IPS DF 4.7 (cell line): ENCODE data around the gene SLC9C1.

Experiments
- DNase-seq: peaks from one replicate; pipeline ENCODE4 v3.0.0-alpha.2; 2013; ENCODE audit warnings: low spot score; ENCODE audit errors: extremely low read depth

The SLC9C1 gene

GRCh38 chr3:112132554-112132953, 161.5 kb downstream of the SLC9C1 start:
- DNase-seq: no peak

DNA sequence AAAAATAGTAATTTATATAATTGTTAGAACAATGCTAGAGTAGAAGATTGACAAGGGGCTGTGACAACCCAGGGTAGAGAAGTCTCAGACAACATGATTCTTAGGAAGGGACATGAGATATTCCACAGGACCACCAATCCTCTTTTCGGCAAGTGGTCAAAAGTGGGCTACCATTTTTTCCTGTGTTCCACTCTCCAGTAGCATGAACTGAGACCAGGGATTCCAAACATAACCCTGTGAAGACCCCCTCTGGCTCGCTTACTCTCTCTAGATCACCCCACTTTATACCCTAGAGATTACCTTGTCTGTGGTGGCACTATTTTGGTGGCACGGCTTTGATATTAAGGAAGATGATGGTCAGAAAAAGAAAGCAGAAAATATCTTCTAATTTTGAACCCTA, 161.9 kb downstream of the SLC9C1 start:
- no peak for DNase-seq

DNA sequence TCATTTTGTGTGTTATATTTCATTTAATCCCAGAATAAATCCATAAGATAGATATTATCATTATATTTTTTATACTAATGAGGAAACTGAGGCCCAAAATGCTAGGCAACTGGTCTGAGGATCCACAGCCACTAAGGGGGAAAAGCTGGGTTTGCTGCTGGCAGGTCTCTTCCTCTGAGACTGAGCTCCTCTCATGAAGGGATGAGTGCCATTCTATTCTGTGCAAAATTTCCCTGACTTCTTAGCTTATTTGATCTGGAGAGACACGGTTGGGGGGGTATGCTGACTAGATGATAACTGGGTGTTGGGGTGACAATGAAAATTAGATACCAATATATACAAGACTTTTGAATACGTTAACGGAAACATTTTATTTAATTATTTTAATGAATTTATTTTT, 162.9 kb downstream of the SLC9C1 start:
- no peak for DNase-seq

GRCh38 chr3:112130638-112130993, 163.4 kb downstream of the SLC9C1 start:
- DNase-seq: no peak

DNA sequence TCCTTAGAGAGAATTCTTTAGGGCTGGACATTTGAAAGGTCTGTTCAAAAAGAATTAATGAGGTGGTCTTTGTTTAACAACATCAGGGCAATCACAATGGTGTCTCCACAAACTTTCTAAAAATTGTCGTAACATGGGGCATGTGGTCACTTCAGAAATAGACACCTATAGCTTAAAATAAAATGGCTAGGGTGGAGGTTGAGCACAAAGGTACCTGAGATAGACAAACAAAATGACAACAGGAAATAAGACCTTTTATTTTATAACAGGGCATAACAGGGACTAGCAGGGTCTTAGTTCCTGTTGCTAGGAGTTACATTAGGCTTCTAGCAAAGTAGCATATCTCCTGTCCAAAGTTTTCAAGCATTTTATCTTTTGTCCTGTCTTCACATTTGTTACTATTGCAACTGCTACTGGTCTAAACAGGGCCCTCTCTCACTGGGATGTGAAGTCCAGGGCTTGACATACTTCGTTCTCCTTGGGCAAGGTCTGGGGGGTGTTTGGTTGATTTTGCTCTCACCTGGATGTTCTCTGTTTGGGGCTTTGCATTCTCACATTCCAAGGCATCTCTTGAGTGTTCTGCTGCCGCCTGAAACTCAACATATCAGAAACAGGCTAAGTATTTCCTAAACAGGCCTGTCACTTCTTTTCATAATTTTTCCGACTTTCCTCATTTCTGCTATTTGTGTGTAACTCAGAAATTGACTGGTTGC, 163.9 kb downstream of the SLC9C1 start:
- no peak for DNase-seq

DNA sequence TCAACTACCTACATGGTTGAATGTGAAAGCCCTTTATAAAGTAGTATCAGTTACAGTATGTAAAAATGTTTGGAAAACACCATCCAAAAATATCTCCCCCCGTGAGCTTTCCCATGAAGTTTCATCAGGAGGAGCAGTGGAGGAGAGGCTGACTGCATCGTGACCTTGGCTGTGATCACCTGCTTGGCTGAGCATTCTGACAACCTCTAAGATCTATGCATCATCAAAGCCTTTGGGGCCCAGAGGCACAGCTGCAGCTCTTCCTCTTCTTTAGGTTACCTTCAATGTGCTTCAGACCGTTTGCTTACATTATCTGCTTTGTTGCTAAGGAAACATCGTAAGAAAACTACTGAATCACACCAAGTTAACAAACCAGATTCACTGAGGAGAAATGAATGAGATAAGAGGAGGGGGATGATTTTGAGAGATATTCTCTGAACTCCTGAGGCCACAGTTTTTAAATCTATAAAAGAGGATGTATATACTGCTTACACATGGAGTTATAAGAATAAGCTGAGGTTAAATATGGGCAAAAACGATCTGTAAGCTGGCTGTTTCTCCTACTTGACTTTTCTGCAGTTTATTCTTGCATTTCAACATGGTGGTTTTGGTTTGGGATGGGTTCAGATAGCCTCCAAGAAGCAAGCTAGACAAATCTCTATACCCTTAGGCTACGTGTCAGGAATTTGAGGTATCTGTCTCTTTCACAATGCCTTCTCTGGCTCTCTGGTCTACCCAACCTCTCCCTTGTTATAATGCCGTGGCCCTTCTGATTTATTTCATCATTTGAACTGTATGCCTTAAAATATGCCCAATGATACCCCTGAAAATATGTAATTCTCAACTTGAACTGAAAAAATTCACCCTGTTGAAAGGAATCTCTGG, 164.9 kb downstream of the SLC9C1 start:
- DNase-seq: no peak

DNA sequence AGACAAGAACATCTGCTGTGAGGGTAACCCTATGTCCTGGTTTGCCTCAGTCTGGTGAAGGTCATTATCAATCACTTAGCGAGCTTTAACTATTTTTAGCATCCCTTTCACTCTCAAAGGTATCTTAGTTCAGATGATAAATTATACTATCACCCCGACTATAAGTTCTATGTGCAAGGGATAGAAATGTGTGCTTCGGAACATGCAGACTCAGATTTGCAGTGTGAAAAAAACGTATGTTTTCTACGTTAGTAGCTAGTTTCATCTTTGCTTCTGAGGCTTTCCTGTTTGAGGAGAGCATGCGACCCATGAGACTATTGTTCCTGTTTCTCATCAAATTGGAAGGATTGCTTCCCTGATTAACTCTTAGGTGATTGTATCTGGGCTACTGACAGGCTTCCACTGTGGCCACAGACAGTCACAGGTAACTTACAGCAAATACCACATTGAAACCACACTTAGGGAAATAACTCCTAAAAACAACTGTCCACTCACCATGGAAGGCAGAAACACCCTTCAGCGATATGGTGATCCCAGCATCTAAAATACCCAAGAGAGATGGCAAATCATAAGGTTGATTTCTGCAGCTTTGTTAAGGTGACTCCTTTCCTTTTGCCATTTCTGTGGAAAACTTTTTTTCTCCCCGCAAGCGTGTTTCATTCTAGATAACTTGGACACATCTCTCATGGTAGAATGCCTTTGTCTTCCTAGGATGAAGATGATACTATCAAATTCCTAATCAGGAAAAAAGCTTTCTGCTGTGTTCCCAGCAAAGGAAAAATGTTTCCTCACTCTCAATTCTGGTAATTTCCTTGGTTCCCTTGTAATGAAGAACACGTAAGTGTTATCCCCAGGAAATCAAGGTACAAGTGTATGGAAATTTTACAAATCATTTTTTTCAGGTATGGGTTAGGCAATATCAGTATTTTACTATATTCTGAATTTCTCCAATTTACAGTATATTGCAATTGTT, 166.2 kb downstream of the SLC9C1 start:
- no peak for DNase-seq

GRCh38 chr3:112126511-112126911, 167.5 kb downstream of the SLC9C1 start:
- no peak for DNase-seq

GRCh38 chr3:112124907-112125607, 169.0 kb downstream of the SLC9C1 start:
- no peak for DNase-seq

DNA sequence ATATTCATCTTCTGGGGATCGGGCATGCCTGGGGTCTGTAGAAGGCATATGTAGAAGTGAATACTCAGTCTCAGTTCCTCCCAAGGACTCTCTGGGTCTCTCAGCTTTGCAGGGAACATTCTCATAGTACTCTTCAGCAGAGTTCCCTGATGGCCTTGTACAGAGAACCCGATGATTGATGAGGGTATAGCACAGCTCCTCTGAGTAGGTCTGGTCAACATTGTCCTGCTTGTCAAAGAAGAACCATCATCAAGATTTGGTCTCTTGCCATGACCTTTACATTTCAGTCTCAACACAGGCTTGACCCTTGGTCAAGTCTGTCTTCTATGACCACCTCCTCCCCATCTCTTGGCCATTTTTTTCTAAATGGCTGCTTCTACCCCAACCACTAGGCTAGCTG, 170.5 kb downstream of the SLC9C1 start:
- no peak for DNase-seq

GRCh38 chr3:112122870-112123269, 171.1 kb downstream of the SLC9C1 start:
- DNase-seq: no peak

DNA sequence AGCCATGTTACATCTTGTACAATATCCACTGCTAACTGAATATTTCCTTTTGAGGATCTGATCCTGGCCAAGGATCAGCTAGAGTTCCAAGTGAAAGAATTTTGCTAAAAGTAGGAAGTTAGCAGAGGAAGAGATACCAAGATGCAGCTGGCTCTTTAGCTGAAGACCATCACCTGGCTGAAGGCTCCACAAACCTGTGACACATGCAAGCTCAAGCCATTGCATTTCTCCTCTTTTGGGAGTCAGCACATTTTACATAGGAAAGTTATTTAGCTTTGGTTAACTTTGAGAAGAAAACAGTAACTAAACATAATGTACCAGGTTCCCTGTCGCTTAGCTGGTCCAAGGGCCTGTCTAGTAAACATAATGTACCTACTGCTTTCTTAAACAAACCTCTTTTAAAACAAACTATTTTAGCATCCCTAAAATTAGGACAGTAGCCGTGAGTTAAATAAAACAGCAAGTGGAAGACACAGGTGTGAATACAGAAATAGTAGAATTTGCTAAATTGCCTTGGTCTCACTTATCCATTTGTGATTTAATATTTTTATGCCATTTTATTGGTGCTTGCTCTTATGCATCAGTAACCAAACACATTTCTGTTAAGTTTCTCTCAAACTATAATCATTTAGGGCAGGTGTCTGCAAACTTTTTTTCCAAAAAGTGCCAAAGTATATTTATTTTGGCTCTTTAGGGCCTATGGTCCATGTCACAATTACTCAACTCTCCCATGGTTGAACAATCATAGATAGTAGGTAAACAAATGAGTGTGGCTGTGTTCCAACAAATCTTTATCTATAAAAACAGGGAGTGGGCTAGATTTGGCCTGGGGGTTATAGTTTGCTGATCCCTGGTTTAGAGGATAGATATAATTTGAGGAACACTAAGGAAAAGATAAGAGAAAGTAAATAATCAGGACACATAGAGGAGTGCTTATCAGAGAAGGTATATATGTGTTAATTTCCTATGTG, 172.2 kb downstream of the SLC9C1 start:
- no peak for DNase-seq

- no peak for DNase-seq
Measured at GRCh38 chr3:112119962-112120836, 173.8 kb downstream of the SLC9C1 start.

DNA sequence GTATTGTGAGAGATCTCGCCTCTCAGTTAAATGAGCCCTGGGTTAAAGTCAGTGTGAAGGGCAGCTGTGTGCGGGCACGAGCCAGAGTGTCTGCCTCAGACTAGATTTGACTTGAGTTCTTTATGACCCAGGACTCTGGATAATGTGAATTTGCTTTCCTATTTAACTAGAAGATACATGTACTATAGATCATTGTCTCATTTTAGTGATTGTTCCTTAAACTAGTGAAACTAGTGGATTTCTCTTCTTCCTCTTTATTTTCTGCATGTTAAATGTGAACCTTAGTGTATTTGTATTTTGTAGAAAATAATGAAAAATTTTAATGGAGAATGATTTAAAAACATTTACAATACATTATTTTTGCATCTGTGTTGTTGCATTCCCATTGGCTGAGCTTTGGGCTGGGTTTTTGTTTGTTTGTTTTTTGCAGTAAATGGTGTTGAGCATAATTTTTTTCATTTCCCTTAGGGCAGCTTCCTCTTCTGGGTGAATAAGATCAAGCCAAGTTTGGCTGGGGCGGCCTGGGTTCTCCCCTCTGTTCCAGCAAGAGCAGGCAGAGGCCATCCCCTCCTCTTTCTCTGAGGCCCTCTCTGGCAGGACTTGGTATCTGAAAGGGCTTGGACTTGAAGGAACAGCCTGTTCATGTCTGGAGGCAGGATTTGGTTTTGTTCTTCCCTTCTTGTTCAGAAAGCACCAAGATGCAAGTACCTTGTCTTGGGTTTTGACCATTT, 176.0 kb downstream of the SLC9C1 start:
- DNase-seq: no peak

GRCh38 chr3:112117415-112117814, 176.6 kb downstream of the SLC9C1 start:
- DNase-seq: no peak

GRCh38 chr3:112116748-112117186, 177.2 kb downstream of the SLC9C1 start:
- DNase-seq: no peak

DNA sequence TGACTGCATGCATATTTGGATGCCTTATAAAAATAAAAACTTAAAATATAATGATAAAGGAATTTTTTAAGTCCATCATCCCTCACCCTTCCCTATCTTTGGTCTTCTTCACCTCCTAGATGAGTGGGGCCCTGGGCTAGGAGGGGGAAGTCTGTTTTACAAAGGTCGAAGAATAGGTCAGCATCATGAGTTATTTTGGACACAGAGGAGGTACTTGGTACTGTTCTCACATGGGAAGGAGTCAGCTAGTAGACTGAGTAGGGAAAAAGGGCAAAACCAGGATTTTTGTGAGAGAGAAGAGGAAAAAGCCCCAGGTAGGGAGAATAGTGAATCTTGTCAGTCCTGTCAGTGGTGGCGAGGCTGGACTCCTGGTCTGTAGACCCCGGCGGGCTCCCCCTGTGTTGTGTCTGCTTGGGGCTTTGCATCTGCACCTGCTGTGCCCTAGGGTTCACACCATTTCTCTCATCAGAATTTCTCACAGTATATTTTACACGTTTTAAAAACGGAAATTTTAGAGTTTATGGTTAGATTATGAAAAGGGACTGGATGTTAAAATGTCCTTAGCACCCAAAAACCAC, 178.1 kb downstream of the SLC9C1 start:
- no peak for DNase-seq
